Adipose tissue (tissue), 3 donors: ENCODE data around the gene TMTC2. TPM values are rescaled to one million over a fixed set of nuclear protein-coding genes. Genes with fewer than 3 reads are reported as not detected.
"Not testable (repeated sequence)": the region's sequence is repeated elsewhere in the genome, so short reads cannot be mapped to it uniquely, and the experiment has no call there.

Experiments used
- H3K27ac ChIP-seq: one replicate; pipeline ENCODE4 v1.5.1; 2013; ENCODE audit warnings: low read depth, low read length
- WGBS, 3 donors: extraction: QIAGEN DNeasy Blood & Tissue Kit; methylation state at CpG; one replicate each; pipeline ENCODE4 v1.1.7; 2013; 5-methylcytosine and 5-hydroxymethylcytosine counted together
- polyA plus RNA-seq, 3 donors: library from polyadenylated mRNA; stranded (reverse); fragments of 200-250 nt; gene quantifications; one replicate each; pipeline ENCODE4 v1.2.3, GENCODE V29; 2013
- donor health status: healthy with polysubstance abuse.
- donor health status: Bipolar disorder and iron deficiency.
- donor health status: healthy.

TMTC2 gene
- polyA plus RNA-seq, 3 donors = 2.0 to 4.1 (median 3.1) TPM

DNA sequence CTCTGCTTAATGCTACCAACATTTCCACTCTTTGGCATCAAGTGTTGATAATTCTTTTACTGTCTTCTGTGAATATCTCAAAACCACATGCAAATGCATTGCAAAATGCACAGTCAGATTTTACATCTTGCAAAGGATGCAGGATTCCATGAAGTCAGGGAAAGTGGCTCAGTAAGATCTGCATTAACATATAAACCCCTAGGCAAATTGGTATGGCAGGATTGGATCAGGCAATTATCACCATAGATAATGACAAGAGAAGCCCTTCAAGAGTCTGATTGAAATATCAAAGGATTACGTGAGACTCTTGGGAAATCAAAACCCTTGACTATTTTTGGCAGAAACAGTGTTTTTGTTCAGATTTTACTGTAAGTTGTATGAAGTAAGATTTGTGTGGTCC, 71.0 kb downstream of the TMTC2 start:
- WGBS, 3 donors = 73 to 89% (median 79%) methylated on average over 1 of the region's 1 CpG
- H3K27ac ChIP-seq = no peak overlapping the region

DNA sequence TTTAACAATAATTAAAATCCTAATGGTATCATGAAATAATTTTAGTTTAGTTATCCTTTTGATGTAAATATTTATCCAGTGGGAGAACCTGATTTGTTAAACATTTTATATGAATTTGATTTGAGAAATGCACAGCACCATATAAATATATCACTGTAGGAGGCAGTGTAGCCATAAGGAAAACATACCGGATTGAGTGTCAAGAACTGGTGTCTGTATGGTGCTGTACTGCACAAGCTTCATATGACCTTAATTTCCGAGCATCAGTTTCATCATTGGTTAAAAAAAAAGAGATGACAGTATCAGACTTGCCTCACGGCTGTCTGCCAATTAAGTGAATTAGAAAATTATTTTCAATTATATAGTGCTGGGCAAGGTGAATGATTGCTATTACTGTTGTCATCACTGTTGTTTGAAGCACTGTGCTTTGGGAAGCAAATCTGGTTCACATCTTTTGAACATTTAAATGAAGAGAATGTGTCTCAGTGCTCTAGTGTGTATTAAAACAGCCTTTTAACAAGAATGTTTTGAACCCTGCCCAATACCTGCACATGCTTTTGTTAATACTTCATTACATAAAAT, 72.1 kb downstream of the TMTC2 start:
- 83 to 86% (median 84%) methylated on average over 3 of the region's 3 CpGs for WGBS, 3 donors
- no peak overlapping the region for H3K27ac ChIP-seq

DNA sequence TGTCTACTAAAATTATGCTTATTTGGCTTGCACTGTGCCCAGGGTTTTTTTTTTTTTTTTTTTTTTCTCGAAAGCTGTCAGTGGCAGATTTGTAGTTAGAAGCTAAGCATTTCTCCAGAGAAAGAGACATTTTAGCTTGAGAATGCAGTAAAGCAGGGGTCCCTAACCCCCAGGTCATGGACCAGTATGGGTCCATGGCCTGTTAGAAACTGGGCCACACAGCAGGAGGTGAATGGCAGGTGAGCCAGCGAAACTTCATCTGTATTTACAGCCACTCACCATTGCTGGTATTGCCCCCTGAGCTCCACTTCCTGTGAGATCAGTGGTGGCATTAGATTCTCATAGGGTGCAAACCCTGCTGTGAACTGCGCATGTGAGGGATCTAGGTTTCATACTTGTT, 73.7 kb downstream of the TMTC2 start:
- 90 to 98% (median 96%) methylated on average over 3 of the region's 3 CpGs for WGBS, 3 donors
- H3K27ac ChIP-seq = no peak overlapping the region

DNA sequence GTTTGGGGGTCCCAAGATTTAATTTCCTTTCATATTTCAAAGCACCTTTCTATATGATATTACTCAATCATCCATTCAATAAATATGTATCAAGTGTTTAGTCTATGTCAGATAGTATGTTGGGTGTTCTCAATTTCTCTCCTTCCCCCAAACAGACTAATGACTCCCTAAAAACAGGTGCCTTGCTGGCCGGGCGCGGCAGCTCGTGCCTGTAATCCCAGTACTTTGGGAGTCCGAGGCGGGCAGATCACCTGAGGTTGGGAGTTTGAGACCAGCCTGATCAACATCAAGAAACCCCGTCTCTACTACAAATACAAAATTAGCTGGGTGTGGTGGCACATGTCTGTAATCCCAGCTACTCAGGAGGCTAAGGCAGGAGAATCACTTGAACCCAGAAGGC, 78.5 kb downstream of the TMTC2 start:
- WGBS, 3 donors = 96 to 99% (median 98%) methylated on average over 7 of the region's 7 CpGs
- H3K27ac ChIP-seq = not testable (repeated sequence)

DNA sequence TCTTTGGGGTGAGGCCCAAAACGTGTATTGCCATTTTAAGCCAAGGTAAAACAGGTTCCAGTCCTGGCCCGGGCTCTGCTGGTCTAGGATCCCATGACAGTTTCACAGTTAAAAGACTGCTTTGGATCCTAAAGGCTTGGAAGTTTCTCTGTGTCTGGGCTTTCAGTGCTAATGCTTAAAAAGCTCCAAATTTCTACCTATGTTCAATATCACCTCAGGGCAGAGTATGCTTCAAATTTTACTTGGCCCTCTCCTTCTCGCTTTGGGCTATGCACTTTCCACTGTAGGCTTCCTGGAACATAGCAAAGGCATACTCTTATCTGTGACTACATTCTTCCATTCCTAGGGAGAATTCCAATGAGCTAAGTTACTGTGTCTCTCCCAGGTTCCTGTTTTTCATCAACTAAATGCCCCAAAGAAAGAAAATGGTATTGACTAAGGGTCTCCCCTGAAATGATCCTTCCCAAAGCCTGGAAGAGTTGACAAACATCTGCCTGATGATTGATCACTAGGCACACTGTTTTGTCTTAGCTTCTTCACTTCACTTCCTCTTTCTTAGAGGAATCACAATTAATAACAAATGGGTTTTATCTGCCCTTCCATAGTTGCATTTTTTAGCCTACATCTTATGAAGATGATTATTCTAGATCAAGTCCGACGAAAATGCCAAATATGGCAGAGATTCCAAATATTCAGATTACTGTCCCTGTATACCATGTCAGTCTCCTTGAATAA, 79.4 kb downstream of the TMTC2 start:
- H3K27ac ChIP-seq = no peak overlapping the region
- WGBS, 3 donors = 91 to 95% (median 94%) methylated on average over 5 of the region's 5 CpGs

DNA sequence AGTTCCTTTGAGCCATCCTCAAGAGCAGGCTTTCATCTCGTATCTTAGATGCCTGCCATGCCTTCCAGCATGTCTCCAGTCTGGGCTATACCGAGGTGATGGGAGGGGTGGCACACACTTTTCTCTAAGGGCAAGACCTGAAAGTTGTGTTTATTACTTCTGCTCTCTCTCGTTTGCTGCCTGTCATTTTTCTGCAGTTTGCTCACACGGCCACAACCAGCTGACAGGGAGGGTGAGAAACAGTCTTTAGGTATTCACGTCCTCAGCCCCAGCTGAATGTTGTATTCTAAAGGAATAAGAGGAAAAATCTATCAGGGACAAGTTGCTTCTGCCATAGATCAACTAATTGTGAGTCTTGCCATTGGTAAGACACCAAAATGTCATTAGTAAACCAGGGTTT, 88.0 kb downstream of the TMTC2 start:
- H3K27ac ChIP-seq = no peak overlapping the region
- 84 to 89% (median 87%) methylated on average over 5 of the region's 5 CpGs for WGBS, 3 donors

DNA sequence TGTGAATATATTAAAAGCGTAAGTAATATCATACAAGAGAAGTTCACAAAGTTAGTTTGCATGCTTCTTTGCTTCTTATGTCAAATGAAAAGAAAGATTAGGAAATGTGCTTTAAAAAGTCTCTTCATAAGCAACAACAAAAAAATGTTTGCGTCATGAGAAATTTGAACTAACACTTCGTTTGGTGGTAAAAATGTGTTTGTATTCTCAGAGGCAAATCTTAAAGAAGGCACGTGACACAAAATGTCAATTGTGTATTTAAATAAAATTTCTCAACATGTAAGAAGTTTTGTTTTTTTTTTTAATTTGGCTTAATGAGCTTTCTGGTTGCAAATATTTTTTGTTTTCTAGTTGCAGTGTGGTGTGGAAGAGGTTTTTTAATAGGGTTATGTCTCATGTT, 93.8 kb downstream of the TMTC2 start:
- H3K27ac ChIP-seq = no peak overlapping the region
- 81 to 95% (median 86%) methylated on average over 4 of the region's 4 CpGs for WGBS, 3 donors

DNA sequence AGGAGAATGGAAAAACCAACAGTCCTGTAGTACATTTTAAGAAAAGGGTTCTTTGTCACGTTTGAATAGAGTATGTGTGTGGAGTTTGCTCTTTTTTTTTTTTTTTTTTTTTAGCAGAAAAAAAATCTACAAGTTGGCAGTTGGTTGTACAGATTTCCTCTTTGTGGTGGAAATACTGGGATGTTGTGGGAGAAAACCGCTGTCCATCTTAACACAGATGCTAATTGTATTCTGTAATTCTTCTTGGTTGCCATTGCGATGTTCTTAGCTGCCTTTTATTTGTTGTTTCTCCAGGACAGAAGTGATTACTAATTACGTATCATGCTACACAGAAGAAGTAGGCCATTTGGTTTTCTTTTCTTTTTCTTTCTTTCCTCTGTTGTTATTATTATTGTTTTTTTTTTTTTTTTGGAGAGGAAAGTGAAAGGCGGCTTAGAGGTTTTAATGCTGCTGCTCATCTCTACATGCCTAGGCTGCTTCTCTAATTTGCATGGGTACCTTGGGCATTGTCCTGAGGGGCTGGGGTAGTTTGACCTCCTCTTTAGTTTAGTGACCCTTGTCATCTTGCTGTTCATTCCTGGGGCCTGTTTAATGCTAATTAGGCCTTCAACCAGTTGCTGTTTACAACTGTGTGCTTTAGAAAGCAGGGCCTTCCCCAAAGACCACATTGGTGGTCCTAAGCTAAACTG, 94.7 kb downstream of the TMTC2 start:
- no peak overlapping the region for H3K27ac ChIP-seq
- WGBS, 3 donors = 57 to 84% (median 63%) methylated on average over 5 of the region's 5 CpGs

DNA sequence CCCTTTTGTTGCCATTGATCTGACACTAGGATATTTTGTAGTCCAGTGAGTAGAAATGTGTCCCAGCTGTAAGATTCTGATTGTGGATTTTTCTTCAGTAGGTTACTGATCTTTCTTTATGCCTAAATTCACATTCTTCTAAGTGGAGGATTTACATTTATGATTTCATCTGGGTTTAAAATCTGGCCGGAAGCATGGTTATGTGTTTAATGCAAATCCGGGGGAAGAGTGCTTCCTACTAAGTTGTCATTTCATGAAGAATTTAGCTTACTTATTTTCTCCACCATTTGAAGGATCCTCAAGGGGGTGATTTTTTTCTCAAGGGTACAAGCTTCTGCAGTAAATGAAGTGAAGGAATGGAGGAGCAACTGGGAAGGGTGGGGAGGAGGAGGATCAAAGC, 96.7 kb downstream of the TMTC2 start:
- 83 to 92% (median 87%) methylated on average over 2 of the region's 2 CpGs for WGBS, 3 donors
- no peak overlapping the region for H3K27ac ChIP-seq

DNA sequence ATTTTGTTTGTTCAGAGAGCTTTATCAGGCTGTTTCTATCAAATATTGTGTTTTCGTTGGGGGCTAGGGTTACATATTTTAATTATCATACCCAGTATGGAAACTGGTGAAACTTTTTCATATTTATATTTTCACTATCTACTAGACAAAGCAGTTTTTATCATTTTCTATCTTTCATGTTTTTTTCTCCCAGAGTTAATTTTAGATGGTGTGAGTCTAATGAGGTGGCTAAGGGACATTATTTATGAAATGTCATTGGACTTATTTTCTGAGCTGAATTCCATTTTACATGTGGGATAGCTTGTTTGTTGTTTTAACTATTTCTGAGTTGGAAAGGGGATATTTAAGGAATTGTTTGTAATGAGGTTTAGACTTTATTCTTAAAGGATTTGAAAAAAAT, 100.3 kb downstream of the TMTC2 start:
- WGBS, 3 donors = 60 to 93% (median 93%) methylated on average over 1 of the region's 1 CpG
- no peak overlapping the region for H3K27ac ChIP-seq

DNA sequence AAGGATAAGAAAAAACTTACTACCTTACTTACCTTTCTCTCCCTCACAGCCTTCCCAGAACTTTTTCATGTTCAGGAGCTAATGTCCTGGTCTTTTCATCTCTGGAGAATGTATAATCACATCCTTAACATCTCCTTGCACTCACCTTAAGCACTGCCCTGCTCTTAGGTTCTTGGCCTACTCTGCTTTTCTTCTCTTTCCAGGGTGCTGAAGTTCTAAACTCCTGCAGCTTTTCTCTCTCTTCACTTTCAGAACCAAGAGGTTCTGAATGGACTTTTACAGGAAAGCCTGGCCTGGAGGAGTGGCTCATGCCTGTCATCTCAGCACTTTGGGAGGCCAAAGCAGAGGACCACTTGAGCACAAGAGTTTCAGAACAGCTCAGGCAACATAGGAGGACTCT, 101.9 kb downstream of the TMTC2 start:
- H3K27ac ChIP-seq = no peak overlapping the region

DNA sequence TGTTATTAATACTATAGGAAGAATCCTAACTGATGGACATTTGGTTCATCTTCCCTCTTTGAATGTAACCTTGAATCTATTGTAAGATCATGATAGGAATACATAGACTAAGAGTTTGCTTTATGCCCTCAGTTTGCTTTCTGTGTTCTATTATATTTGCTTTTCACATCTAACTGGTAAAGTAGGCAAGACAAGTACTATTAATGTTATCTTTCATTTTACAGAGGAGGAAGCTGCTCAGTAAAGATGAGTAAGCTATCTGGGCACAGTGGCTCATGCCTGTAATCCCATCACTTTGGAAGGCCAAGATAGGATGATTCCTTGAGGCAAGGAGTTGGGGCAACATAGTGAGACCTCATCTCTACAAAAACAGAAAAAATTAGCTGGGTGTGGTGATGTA, 103.0 kb downstream of the TMTC2 start:
- H3K27ac ChIP-seq = no peak overlapping the region

DNA sequence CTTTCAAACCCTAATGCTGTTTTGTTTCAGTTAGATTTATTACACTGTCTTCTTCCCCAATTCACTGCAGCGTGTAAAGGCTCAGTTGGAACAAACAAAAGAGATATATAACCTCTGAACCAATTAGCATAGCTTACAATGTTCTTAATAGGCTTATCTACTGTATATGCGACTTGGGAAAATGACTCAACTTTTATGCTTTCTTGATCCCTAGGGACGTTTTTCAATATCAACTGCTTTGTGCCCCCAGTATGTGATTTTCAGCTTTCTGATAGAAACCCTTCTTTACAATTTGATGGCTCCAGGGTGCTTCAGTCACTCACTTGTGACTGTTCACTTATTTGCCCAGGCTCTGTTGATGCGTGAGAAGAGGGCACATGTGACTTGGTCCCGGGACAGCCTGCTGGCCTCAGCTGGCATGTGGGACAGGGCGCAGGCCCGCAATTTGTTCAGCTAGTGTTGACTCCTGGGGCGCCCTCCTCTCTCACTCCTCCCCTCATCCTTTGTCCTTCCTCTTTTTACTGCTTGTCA, 107.1 kb downstream of the TMTC2 start:
- H3K27ac ChIP-seq = no peak overlapping the region
- 78 to 82% (median 78%) methylated on average over 8 of the region's 8 CpGs for WGBS, 3 donors

DNA sequence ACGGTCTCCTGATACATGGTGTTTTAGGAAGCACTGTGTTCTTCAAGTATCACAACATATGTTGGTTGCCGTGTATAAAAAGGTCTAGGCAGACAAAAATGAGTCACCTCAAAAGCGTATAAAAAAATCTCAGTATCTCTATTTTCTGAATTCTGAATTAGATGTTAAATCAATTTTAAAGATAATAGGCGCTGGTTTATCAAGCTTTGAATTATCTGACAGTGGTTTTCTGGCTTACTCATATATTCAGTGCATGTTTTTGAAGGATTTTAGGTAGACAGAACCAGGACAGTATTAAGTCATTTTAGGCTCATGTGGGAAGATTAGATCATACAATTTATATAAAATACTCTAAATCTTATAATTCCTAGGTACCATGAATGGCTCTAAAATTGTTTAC, 110.8 kb downstream of the TMTC2 start:
- H3K27ac ChIP-seq = no peak overlapping the region
- 91 to 96% (median 96%) methylated on average over 4 of the region's 4 CpGs for WGBS, 3 donors

DNA sequence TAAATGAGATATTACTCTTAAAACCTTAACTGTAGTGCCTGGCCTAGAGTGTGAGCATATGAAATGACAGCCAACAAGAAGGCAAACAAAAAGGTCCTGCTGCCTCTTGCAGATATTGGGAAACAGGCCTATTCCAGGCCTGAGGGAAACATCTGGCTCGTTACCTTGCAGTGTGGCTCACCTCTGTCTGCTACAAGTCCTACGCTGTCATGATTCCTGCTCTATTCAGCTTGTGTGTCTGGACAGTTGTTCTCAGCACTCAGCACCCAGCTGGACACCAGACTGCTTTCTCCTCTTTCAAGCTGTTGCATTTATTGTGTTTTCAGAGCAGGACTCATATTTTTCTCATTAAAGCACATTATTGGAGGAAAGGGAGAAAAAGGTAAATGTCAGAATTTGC, 113.5 kb downstream of the TMTC2 start:
- no peak overlapping the region for H3K27ac ChIP-seq
- WGBS, 3 donors = 84 to 95% (median 92%) methylated on average over 2 of the region's 2 CpGs

DNA sequence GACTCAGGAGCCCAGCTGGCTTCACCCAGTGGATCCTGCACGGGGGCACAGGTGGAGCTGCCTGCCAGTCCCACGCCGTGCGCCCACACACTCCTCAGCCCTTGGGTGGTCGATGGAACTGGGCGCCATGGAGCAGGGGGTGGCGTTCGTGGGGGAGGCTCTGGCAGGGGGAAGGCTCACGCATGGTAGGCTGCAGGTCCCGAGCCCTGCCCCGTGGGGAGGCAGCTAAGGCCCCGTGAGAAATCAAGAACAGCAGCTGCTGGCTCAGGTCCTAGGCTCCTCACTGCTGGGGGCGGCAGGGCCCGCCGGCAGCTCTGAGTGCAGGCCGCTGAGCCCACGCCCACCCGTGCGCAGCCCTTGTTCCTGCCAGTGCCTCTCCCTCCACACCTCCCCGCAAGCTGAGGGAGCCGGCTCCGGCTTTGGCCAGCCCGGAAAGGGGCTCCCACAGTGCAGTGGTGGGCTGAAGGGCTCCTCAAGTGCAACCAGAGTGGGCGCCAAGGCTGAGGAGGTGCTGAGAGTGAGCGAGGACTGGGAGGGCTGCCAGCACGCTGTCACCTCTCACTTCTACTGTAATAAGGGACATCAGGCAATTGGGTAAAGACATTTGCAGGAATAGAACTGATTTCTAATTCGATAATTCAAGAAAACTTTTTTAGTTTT, 115.4 kb downstream of the TMTC2 start:
- no peak overlapping the region for H3K27ac ChIP-seq
- WGBS, 3 donors = 97 to 98% (median 98%) methylated on average over 22 to 27 of the region's 27 CpGs

DNA sequence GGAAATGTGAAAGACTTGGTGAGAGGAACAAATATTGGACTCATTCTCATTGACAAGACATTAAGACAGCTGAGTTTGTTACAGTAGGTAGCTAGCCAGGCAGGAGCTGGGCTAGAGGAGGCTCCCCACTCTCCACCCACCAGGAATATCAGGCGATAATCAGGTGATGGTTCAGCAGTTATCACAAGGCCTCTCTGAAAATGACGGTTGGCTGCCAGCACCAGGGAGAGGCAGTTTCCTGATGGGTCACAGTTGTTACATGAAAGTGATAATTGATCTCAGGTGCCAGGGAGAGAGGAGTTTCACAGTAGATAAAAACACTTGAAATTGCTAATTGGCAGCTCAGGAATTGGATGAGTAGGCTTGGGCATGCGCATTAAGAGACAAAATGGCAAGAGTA, 116.5 kb downstream of the TMTC2 start:
- no peak overlapping the region for H3K27ac ChIP-seq
- WGBS, 3 donors = 80 to 88% (median 86%) methylated on average over 3 of the region's 3 CpGs

DNA sequence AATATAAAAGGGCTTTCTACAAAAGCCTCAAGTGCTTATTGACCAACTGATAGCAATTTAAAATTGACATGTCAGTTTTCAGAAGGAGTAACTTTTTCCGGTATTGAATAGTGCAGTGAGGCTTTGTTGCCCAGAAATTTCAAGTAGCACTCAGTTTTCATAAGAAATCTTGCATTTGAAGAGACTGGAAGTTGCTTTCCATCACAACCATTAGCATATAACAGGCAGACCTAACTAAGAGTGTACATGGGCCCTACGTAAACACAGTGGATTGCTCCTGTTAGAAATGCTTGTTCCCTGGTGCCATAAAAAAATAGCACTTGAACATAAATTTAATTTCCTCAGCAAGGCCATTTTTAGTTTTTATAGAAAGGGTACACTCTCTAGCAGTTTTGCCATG, 117.9 kb downstream of the TMTC2 start:
- WGBS, 3 donors = 91 to 96% (median 91%) methylated on average over 2 of the region's 2 CpGs
- H3K27ac ChIP-seq = no peak overlapping the region

DNA sequence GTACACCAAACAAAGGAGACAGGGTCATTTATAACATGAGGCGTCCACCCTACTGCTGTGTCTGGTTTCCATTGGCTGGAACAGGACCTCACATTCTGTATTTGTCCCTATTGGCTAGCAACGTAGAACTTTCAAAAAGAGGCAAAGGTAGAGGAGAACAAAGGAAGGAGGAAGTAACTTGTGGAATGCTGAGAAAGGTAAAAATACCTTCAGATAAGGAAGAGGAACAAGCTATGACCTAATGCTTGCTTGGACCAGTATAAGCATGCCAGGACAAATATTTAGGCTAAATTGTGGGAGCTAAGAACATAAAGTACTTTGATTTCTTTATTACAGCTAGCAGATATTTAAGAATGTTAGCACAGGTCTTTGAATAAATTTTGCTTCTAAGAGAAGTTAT, 118.3 kb downstream of the TMTC2 start:
- H3K27ac ChIP-seq = not testable (repeated sequence)
- WGBS, 3 donors = 71 to 88% (median 85%) methylated on average over 2 of the region's 2 CpGs
